ENCODE measurements around the gene PLEKHG4B. TPM values are rescaled to one million over a fixed set of nuclear protein-coding genes. Genes with fewer than 3 reads are reported as not detected.

The PLEKHG4B gene
- total RNA-seq, 1 donor from 2014 or later, result 22.0 TPM

DNA sequence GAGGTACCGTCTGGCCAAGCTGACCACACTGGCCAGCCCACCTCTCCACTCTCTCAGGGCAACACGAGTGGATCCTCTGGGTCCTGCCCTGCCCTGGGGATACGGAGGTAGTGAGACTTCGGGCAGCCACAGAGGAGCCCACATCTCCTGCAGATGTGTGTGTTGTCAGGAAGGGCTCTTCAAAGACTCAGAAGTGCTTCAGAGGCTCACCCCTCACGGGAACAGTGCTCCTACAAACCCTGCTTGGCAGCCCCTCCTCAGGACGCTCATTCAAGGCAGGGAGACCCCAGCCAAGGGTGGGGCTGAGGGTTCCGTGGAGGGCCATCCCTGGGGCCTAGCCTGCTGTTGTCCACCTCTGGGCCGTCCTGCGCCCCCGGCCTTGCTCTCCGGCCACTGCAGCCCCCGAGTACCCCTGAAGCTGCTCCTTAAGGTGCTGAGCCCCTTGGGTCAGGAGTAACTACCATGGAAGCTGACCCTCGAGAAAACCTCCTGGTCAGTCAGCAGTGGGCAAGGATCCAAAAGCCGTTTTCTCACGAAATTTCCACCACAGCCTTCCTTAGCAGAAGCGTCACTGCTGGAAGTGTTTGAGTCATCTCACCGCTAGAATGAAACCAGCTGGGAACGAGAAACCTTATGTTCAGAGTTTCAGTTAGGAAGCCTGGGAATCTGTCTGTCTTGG lies 76.2 kb downstream of the PLEKHG4B start:
- no peak overlapping the region for H3K4me3 Mint-ChIP-seq
- TF ChIP-seq, protein P1, sequence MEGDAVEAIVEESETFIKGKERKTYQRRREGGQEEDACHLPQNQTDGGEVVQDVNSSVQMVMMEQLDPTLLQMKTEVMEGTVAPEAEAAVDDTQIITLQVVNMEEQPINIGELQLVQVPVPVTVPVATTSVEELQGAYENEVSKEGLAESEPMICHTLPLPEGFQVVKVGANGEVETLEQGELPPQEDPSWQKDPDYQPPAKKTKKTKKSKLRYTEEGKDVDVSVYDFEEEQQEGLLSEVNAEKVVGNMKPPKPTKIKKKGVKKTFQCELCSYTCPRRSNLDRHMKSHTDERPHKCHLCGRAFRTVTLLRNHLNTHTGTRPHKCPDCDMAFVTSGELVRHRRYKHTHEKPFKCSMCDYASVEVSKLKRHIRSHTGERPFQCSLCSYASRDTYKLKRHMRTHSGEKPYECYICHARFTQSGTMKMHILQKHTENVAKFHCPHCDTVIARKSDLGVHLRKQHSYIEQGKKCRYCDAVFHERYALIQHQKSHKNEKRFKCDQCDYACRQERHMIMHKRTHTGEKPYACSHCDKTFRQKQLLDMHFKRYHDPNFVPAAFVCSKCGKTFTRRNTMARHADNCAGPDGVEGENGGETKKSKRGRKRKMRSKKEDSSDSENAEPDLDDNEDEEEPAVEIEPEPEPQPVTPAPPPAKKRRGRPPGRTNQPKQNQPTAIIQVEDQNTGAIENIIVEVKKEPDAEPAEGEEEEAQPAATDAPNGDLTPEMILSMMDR (conservative IDR thresholded peaks at IDR 0.05), result no peak
- peaks cover 12% of the 10 kb centered on the region for H3K36me3 Mint-ChIP-seq (ENCODE audit: low read depth)
- DNase-seq (ENCODE audit: low read depth, low spot score), result no peak
- H3K27me3 Mint-ChIP-seq (ENCODE audit: low read depth), result no peaks in the 10 kb centered on the region
- H3K4me1 Mint-ChIP-seq, result peaks cover 9% of the 10 kb centered on the region
- no peak overlapping the region for H3K27ac Mint-ChIP-seq (ENCODE audit: unreplicated experiment)
- no peaks in the 10 kb centered on the region for H3K9me3 Mint-ChIP-seq

DNA sequence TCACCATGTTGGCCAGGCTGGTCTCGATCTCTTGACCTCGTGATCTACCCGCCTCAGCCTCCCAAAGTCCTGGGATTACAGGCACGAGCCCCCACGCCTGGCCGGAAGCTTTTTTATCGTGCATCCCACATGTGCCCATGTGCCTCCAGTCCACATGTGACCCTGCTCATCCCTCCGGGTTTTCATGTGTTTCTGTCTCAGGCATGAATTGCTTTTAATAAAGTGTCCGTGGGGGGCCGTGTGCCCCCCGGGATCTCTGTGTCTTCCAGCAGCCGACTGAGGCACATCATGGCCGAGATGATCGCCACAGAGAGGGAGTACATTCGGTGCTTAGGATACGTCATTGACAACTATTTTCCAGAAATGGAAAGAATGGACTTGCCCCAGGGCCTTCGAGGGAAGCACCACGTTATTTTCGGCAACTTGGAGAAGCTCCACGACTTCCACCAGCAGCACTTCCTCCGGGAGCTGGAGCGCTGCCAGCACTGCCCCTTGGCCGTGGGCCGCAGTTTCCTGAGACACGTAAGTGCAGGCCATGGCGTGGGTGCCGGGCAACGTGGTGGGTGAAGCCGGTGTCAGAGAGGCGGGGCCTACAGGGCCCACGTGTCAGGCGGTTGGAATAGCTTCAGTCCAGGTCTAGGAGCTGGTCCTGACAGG lies 77.2 kb downstream of the PLEKHG4B start:
- no peaks in the 10 kb centered on the region for H3K27me3 Mint-ChIP-seq (ENCODE audit: low read depth)
- H3K4me3 Mint-ChIP-seq, result no peak overlapping the region
- H3K27ac Mint-ChIP-seq (ENCODE audit: unreplicated experiment), result no peak overlapping the region
- TF ChIP-seq, protein P1 (conservative IDR thresholded peaks at IDR 0.05), result no peak
- peaks cover 7% of the 10 kb centered on the region for H3K36me3 Mint-ChIP-seq (ENCODE audit: low read depth)
- H3K4me1 Mint-ChIP-seq, result peaks cover 12% of the 10 kb centered on the region
- DNase-seq (ENCODE audit: low read depth, low spot score), result no peak
- no peaks in the 10 kb centered on the region for H3K9me3 Mint-ChIP-seq

DNA sequence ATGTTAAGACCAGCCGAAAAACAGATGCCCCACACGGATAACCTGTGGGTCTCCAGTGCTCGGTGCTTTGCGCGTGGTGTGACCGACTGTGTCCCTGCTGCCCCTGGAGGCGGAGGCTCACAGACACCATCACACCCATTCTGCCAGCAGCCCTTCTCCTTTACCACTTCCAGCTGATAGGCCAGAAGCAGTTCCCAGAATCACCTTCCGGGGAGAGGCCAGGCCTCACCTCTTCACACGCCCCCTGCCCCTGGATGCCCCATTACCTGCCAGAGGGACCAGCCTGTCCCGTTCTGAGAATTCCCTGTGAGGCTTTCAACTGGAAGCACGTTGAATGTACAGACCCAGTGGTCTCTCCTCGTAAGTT lies 77.7 kb downstream of the PLEKHG4B start:
- no peaks in the 10 kb centered on the region for H3K9me3 Mint-ChIP-seq
- peaks cover 12% of the 10 kb centered on the region for H3K4me1 Mint-ChIP-seq
- TF ChIP-seq, protein P1 (conservative IDR thresholded peaks at IDR 0.05), result no peak
- no peaks in the 10 kb centered on the region for H3K27me3 Mint-ChIP-seq (ENCODE audit: low read depth)
- no peak overlapping the region for H3K27ac Mint-ChIP-seq (ENCODE audit: unreplicated experiment)
- peaks cover 1% of the 10 kb centered on the region for H3K36me3 Mint-ChIP-seq (ENCODE audit: low read depth)
- no peak for DNase-seq (ENCODE audit: low read depth, low spot score)
- no peak overlapping the region for H3K4me3 Mint-ChIP-seq

DNA sequence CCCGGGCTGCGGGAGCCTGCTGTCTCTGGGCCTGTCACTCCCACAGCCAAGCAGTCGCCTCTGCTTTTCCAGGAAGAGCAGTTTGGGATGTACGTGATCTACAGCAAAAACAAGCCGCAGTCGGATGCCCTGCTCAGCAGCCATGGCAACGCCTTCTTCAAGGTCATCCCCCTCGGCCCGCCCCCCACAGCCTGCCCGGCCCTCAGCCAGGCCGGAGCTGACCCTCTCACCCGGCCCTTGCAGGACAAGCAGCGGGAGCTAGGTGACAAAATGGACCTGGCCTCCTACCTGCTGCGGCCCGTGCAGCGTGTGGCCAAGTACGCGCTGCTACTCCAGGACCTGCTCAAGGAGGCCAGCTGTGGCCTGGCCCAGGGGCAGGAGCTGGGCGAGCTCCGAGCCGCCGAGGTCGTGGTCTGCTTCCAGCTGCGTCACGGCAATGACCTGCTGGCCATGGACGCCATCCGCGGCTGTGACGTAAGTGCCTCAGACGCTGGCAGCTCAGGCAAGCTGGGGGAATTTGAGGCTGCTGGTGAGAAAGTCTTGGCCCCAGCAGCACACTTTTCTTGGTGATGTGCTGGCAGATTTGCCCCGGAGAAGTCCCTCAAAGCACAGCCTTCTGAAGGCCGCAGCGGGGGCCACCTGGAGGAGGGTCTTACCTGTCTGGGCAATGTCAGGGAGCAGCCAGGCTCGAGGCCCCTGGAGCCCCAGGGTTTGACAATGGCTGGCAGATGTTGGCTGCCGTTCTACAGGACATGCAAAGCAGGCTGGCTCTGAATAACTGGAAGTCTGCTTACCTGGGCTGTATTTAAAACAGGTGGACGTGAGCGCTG lies 79.2 kb downstream of the PLEKHG4B start:
- Mint-ChIP-seq H3K4me3 (no peak overlapping the region), H3K27me3 (ENCODE audit: low read depth) (no peaks in the 10 kb centered on the region), H3K4me1 (peaks cover 12% of the 10 kb centered on the region), H3K36me3 (ENCODE audit: low read depth) (no peaks in the 10 kb centered on the region), H3K9me3 (no peaks in the 10 kb centered on the region), H3K27ac (ENCODE audit: unreplicated experiment) (no peak overlapping the region)
- TF ChIP-seq, protein P1 (conservative IDR thresholded peaks at IDR 0.05), result no peak
- no peak for DNase-seq (ENCODE audit: low read depth, low spot score)

DNA sequence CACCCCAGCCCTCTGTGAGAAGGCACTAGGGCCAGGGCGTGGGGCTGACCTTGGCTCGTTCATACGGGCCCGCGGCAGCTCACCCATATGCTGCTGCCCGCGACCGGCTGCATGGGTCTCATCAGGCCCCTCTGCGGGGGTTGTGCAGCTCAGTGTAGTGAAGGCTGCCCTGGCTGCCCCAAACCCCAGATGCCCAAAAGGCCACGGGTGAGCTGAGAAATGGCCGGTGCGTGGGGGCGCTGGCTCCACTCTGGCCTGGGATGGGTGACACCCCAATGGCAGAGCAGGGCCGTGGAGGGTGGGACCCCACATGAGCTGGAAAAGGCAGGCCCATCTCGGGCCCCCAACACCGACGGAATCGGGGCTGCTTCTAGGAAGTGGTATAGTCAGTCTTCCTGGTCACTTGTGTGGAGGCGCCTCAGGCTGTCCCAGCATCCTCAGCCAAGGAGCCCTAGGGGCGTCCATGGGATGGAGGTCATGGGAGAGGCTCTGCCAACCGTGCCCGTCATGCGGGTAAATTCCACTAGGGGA lies 79.9 kb downstream of the PLEKHG4B start:
- H3K36me3 Mint-ChIP-seq (ENCODE audit: low read depth), result no peaks in the 10 kb centered on the region
- no peak overlapping the region for H3K4me3 Mint-ChIP-seq
- no peak for DNase-seq (ENCODE audit: low read depth, low spot score)
- no peak overlapping the region for H3K27ac Mint-ChIP-seq (ENCODE audit: unreplicated experiment)
- TF ChIP-seq, protein P1 (conservative IDR thresholded peaks at IDR 0.05), result no peak
- H3K27me3 Mint-ChIP-seq (ENCODE audit: low read depth), result no peaks in the 10 kb centered on the region
- no peaks in the 10 kb centered on the region for H3K9me3 Mint-ChIP-seq
- H3K4me1 Mint-ChIP-seq, result peaks cover 12% of the 10 kb centered on the region

Measured in neural crest cell (in vitro differentiated cells).